Esophagus mucosa (tissue), 1 donor: ENCODE measurements around the gene OR10G6. TPM values are rescaled to one million over a fixed set of nuclear protein-coding genes. Genes with fewer than 3 reads are reported as not detected.
"Not testable (repeated sequence)": the region's sequence is repeated elsewhere in the genome, so short reads cannot be mapped to it uniquely, and the experiment has no call there.

Experiments used
- ATAC-seq: fragments of 200-7000 bp; cut with Tn5 transposase; one replicate; pipeline ENCODE4 v1.9.1; 2020
- total RNA-seq: library from RNA; stranded (reverse); gene quantifications from one replicate; pipeline ENCODE4 v1.2.4, GENCODE V29; 2023
- donor health status: DM: yes; HTN: yes; CAD: no.

The OR10G6 gene
- total RNA-seq = not detected

- ATAC-seq = no peak
These were observed at the start of gene OR10G6 for GRCh38 chr11:123995119-123995518. TSS of gene OR10G6 (minus strand) at chr11:123995161. CDS start at chr11:123995161, 0 bp downstream.

GRCh38 chr11:124043420-124043819 lies 48.5 kb upstream of the OR10G6 start:
- no peak for ATAC-seq

DNA sequence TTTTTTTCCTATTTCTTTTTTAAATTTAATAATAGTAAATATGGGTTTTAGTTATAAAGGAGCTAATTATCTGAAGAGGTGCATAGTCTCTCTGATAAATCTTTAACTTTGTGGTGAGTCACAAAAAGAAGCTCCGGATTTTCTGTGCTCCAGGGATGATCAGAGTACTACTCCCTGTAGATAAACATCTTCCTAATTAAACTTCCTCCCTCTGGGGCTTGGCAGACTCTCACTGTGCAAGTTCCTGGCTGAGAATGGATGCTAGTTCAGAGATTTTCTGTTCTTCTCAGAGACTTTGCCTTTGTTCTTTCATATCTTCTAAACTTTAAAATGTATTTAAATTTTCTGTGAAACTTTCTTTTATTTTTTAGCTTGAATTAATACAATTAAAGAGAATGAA lies 46.3 kb upstream of the OR10G6 start, which contains the start of gene OR10G7:
Gene OR10G7, minus strand, starts transcription at position 72 of the 400 bp plus-strand sequence. CDS start 2,324 bp downstream, outside the sequence.
- no peak for ATAC-seq

DNA sequence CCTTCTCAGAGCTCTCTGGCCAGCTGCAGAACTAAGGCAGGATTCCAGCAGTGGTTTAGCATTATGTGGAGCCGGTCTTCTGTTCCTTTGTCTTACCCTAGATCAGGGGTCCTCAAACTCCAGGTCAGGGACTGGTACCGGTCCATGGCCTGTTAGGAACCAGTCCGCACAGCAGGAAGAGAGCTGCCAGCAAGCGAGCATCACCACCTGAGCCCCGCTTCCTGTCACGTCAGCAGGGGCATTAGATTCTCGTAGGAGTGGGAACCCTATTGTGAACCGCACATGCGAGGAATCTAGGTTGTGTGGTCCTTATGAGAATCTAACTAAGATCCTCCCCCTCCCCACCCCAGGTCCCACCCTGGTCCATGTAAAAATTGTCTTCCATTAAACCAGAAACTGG lies 44.6 kb upstream of the OR10G6 start:
- no peak for ATAC-seq

GRCh38 chr11:124036666-124037065 lies 41.7 kb upstream of the OR10G6 start:
- ATAC-seq = no peak

GRCh38 chr11:124026498-124026897 lies 31.5 kb upstream of the OR10G6 start, which contains the start of gene OR10G8:
TSS of gene OR10G8 (plus strand) at chr11:124026798. CDS start at chr11:124029623, 2,825 bp downstream.
- no peak for ATAC-seq

DNA sequence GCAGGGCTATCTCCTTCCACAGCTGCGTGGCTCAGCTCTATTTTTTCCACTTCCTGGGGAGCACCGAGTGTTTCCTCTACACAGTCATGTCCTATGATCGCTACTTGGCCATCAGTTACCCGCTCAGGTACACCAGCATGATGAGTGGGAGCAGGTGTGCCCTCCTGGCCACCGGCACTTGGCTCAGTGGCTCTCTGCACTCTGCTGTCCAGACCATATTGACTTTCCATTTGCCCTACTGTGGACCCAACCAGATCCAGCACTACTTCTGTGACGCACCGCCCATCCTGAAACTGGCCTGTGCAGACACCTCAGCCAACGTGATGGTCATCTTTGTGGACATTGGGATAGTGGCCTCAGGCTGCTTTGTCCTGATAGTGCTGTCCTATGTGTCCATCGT lies 20.9 kb upstream of the OR10G6 start:
- ATAC-seq = not testable (repeated sequence)

DNA sequence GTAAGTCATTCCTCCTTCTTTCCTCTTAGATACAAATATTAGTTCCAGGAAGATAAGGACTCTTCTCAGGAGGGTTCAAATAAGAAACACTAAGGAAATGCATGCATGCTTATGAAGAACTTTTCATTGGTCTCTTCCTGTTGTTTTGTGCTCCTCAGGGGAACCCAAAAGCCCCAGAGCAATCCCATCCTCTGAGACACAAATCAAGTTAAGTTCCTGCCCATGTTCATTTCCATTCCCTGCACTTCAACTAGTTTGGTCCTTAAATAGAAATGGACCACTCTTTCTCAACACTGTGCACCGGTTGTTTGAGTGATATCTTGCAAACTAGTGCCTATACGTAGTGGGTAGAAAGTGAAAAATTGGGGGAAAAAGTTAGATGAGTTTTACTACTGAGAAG lies 17.7 kb upstream of the OR10G6 start, which contains the start of gene OR10G4:
Gene OR10G4, plus strand, starts transcription at position 301 of the 400 bp plus-strand sequence. CDS start 2,578 bp downstream, outside the sequence.
- ATAC-seq = no peak

GRCh38 chr11:123979311-123979710 lies 15.7 kb downstream of the OR10G6 start:
- ATAC-seq = no peak

DNA sequence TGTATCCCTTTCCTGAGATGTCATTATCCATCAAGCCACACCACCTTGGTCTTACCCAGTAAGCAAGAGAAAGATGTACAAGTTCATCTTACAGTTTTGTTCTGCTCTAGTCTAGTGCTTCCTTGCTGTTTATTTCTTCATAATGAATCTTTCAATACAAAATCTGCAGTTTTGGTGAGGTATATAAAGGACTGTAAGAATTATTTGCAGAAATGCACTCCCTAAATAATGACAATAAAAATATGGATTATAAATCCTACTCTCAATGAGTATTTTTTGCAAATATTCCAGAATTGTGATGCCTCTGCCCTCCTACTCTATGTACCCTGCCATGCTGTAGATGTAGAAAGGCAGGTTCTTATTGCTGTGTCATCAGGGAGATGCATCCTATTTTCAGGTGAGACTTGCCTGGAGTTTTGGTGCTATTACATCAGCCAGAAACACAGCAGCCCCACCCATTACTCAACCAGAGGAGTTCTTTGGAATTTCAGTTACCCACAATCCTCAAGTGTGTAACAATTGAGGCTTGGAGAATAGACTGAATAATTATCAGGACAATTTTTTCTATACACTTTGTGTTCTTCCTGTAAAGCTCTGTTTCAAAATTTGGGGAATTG lies 17.1 kb downstream of the OR10G6 start, which contains the start of gene OR10S1:
Gene OR10S1, minus strand, starts transcription at position 51 of the 617 bp plus-strand sequence. CDS start 117 bp downstream, outside the sequence.
- ATAC-seq = peak; percentile 15

DNA sequence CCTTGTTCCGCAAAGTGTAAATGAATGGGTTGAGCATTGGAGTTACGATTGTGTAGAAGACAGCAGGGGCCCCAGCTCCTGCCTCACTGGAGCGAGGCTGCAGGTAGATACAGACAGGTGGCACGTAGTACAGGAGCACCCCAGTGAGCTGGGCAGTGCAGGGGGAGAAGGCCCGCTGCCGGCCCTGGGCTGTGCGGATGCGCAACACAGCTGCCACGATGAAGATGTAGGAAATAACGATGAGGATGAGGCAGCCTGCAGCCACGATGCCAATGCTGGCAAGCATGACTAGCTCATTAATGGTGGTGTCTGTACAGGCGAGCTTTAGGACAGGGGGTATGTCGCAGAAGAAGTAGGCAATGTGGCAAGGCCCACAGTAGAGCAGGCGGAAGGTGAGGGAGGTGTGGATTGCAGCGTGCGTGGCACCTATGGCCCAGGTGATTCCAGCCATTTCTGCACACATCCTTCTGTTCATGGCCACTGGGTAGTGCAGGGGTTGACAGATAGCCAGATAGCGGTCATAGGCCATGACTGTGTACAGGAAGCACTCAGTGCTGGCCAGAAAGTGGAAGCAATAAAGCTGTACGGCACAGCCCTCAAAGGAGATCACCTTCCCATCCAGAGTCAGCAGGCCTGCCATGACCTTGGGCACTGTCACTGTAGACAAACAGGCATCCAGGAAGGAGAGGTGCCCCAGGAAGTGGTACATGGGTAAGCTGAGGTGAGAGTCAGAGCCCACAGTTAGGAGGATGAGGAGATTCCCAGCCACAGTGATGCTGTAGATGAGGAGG lies 18.0 kb downstream of the OR10G6 start:
- ATAC-seq = no peak

GRCh38 chr11:123973816-123974215 lies 21.1 kb downstream of the OR10G6 start:
- peak; percentile 74 for ATAC-seq

DNA sequence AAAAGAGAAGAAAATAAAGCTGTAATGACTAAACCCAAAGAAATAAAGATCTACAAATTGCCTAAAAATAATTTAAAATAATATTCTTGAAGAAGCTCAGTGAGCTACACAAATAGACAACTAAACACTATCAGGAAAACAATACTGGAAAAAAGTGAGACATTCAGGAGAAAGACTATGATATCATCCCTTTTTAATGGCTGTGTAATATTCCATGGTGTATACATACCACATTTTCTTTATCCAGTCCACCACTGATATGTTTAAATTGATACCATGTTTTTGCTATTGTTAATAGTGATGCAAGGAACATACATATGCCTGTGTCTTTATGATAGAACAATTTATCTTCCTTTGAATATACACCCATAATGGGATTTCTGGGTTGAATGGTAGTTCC lies 38.2 kb downstream of the OR10G6 start:
- ATAC-seq = no peak

GRCh38 chr11:123945132-123945531 lies 49.8 kb downstream of the OR10G6 start:
- no peak for ATAC-seq

Other genes starting within 250 kb of the OR10G6 start
- not detected for gene OR6X1, start 240.6 kb downstream of the OR10G6 start, total RNA-seq
- gene OR6M1, start 188.8 kb downstream of the OR10G6 start, total RNA-seq = not detected
- not detected for gene TMEM225, start 109.5 kb downstream of the OR10G6 start, total RNA-seq
- not detected for gene OR8D4, start 93.0 kb downstream of the OR10G6 start, total RNA-seq
- not detected for gene OR4D5, start 55.5 kb downstream of the OR10G6 start, total RNA-seq
- not detected for gene OR6T1, start 51.3 kb downstream of the OR10G6 start, total RNA-seq
- gene OR10S1, start 17.4 kb downstream of the OR10G6 start, total RNA-seq = not detected
- gene OR10G4, start 17.8 kb upstream of the OR10G6 start, total RNA-seq = not detected
- gene OR10G9, start 27.9 kb upstream of the OR10G6 start, total RNA-seq = not detected
- gene OR10G8, start 31.6 kb upstream of the OR10G6 start, total RNA-seq = not detected
- not detected for gene OR10G7, start 46.2 kb upstream of the OR10G6 start, total RNA-seq
- gene VWA5A, start 120.3 kb upstream of the OR10G6 start, total RNA-seq = 9.6 TPM
- gene OR10D3, start 188.2 kb upstream of the OR10G6 start, total RNA-seq = not detected
- not detected for gene OR8G1, start 245.9 kb upstream of the OR10G6 start, total RNA-seq